Smooth muscle cell (in vitro differentiated cells): ENCODE data around the gene SDHA. TPM values are rescaled to one million over a fixed set of nuclear protein-coding genes. Genes with fewer than 3 reads are reported as not detected.
A peak's percentile ranks its signal among the peaks of the same experiment; 100 is the strongest.
"Not testable (repeated sequence)": the region's sequence is repeated elsewhere in the genome, so short reads cannot be mapped to it uniquely, and the experiment has no call there.

Experiments
- DNase-seq: peaks from one replicate; lab custom pipeline; 2025; ENCODE audit not compliant: unreplicated experiment; lab: John Stamatoyannopoulos, UW
- H2AFZ ChIP-seq: fragments of 200-600 bp; sonication (generic); 2 replicates; pipeline ENCODE4 v1.6.0; 2016; ENCODE audit warnings: antibody characterized with exemption, low read depth, mild to moderate bottlenecking
- H3F3A ChIP-seq: fragments of 200-600 bp; sonication (generic); 2 replicates; pipeline ENCODE4 v1.6.0; 2017; ENCODE audit warnings: antibody characterized with exemption, low read depth
- H3K27ac ChIP-seq: fragments of 200-600 bp; sonication (generic); 2 replicates; pipeline ENCODE4 v1.5.1; 2016; ENCODE audit warnings: low read depth, mild to moderate bottlenecking
- H3K27me3 ChIP-seq: fragments of 200-600 bp; sonication (generic); 2 replicates; pipeline ENCODE4 v1.6.1; 2016; ENCODE audit warnings: low read depth, mild to moderate bottlenecking
- H3K36me3 ChIP-seq: fragments of 200-600 bp; sonication (generic); 2 replicates; pipeline ENCODE4 v1.5.1; 2016; ENCODE audit warnings: low read depth
- H3K4me1 ChIP-seq: fragments of 200-600 bp; sonication (generic); 2 replicates; pipeline ENCODE4 v1.5.1; 2016; ENCODE audit warnings: low read depth
- H3K4me2 ChIP-seq: fragments of 200-600 bp; sonication (generic); 2 replicates; pipeline ENCODE4 v1.6.0; 2016; ENCODE audit warnings: mild to moderate bottlenecking
- H3K4me3 ChIP-seq: fragments of 200-600 bp; sonication (generic); 2 replicates; pipeline ENCODE4 v1.5.1; 2016; ENCODE audit warnings: mild to moderate bottlenecking
- H3K79me2 ChIP-seq: fragments of 200-600 bp; sonication (generic); 2 replicates; pipeline ENCODE4 v1.6.0; 2016; ENCODE audit warnings: low read depth, mild to moderate bottlenecking
- H3K9ac ChIP-seq: fragments of 200-600 bp; sonication (generic); 2 replicates; pipeline ENCODE4 v1.6.0; 2016; ENCODE audit warnings: low read depth
- H3K9me3 ChIP-seq: fragments of 200-600 bp; sonication (generic); replicated peaks from 2 replicates; pipeline ENCODE4 v1.5.1; 2016; ENCODE audit warnings: low read depth
- H4K20me1 ChIP-seq: fragments of 200-600 bp; sonication (generic); 2 replicates; pipeline ENCODE4 v1.6.0; 2016; ENCODE audit warnings: low read depth
- CTCF ChIP-seq: fragments of 200-600 bp; sonication (generic); IDR thresholded peaks from 2 replicates; pipeline ENCODE4 v1.5.1; 2017; ENCODE audit warnings: borderline replicate concordance, mild to moderate bottlenecking, antibody characterized with exemption; ENCODE audit not compliant: insufficient read depth, poor library complexity, severe bottlenecking
- WGBS: methylation state at CpG from one replicate; pipeline ENCODE4 v1.1.7; 2016; ENCODE audit warnings: low lambda C conversion rate; 5-methylcytosine and 5-hydroxymethylcytosine counted together
- polyA plus RNA-seq: library from polyadenylated mRNA; unstranded; fragments of >200 nt; fragmentation: Nextera tagmentation; extraction: Ambion mirVana; gene quantifications from 2 replicates; pipeline ENCODE4 v1.2.1, GENCODE V29; 2016
- total RNA-seq: library from RNA; depleted of rRNA; stranded (reverse); fragments of >200 nt; gene quantifications from 2 replicates; pipeline ENCODE4 v1.2.3, GENCODE V29; 2014

Gene SDHA
- total and polyA plus RNA-seq, 2 experiments from 2014 or later = 59.7 to 130 TPM

- not testable (repeated sequence) for H3K9me3 ChIP-seq, DNase-seq, H2AFZ ChIP-seq, H3K9ac ChIP-seq, H3K27ac ChIP-seq, H3K4me3 ChIP-seq, H3K4me2 ChIP-seq, H3K27me3 ChIP-seq, H3F3A ChIP-seq, H3K36me3 ChIP-seq, H3K4me1 ChIP-seq
- Histone ChIP-seq H3K79me2 (peaks cover 20% of the 10 kb centered on the region), H4K20me1 (peaks cover 86% of the 10 kb centered on the region)
- WGBS = 98% methylated on average over 17 of the region's 17 CpGs
Observed at GRCh38 chr5:294788-295187, 76.7 kb downstream of the SDHA start.

- not testable (repeated sequence) for H3K27ac ChIP-seq, DNase-seq, H3K27me3 ChIP-seq, H2AFZ ChIP-seq, H3K4me3 ChIP-seq, H3K4me1 ChIP-seq, H3K9ac ChIP-seq, H3K36me3 ChIP-seq, H3K9me3 ChIP-seq, H3K4me2 ChIP-seq, H3F3A ChIP-seq
- WGBS = 94% methylated on average over 10 of the region's 10 CpGs
- Histone ChIP-seq H3K79me2 (peaks cover 18% of the 10 kb centered on the region), H4K20me1 (peaks cover 88% of the 10 kb centered on the region)
Observed at GRCh38 chr5:296207-296606, 78.1 kb downstream of the SDHA start.

- not testable (repeated sequence) for H3K27me3 ChIP-seq, H3K9me3 ChIP-seq, H3K36me3 ChIP-seq, H3K9ac ChIP-seq, DNase-seq, H3K4me3 ChIP-seq, H2AFZ ChIP-seq, H3F3A ChIP-seq, H3K4me1 ChIP-seq, H3K27ac ChIP-seq
- peaks cover 17% of the 10 kb centered on the region for H3K79me2 ChIP-seq
- peaks cover 88% of the 10 kb centered on the region for H4K20me1 ChIP-seq
- WGBS = 36% methylated on average over 16 of the region's 16 CpGs
- peak overlapping the region; percentile 47 for H3K4me2 ChIP-seq
Observed at GRCh38 chr5:296954-297353, 78.8 kb downstream of the SDHA start.

- WGBS = 79% methylated on average over 6 of the region's 6 CpGs
- Histone ChIP-seq H3K4me2 (peak overlapping the region; percentile 47), H4K20me1 (peaks cover 88% of the 10 kb centered on the region)
Observed at GRCh38 chr5:297448-297847, 79.3 kb downstream of the SDHA start.

GRCh38 chr5:297991-298736 lies 80.0 kb downstream of the SDHA start:
- not testable (repeated sequence) for H3K4me3 ChIP-seq, H3K4me1 ChIP-seq, H3K9ac ChIP-seq, H3K79me2 ChIP-seq, H2AFZ ChIP-seq, H3K27ac ChIP-seq, H3K27me3 ChIP-seq, H3F3A ChIP-seq, DNase-seq, H3K36me3 ChIP-seq, H3K9me3 ChIP-seq
- 89% methylated on average over 10 of the region's 14 CpGs for whole genome bisulfite sequencing
- peaks cover 88% of the 10 kb centered on the region for H4K20me1 ChIP-seq
- H3K4me2 ChIP-seq = peak overlapping the region; percentile 47

More at GRCh38 chr5:297448-297847, 79.3 kb downstream of the SDHA start:
- not testable (repeated sequence) for H3K27me3 ChIP-seq, DNase-seq, H2AFZ ChIP-seq, H3F3A ChIP-seq, H3K9ac ChIP-seq, H3K27ac ChIP-seq, H3K36me3 ChIP-seq, H3K9me3 ChIP-seq, H3K4me3 ChIP-seq, H3K4me1 ChIP-seq
- peaks cover 12% of the 10 kb centered on the region for H3K79me2 ChIP-seq

- Histone ChIP-seq H3F3A (no peaks in the 10 kb centered on the region), H3K4me3 (no peak overlapping the region), H2AFZ (no peak overlapping the region), H3K4me1 (no peaks in the 10 kb centered on the region), H3K27ac (no peak overlapping the region), H3K4me2 (no peak overlapping the region), H3K36me3 (no peaks in the 10 kb centered on the region), H3K9me3 (no peaks in the 10 kb centered on the region), H3K9ac (no peak overlapping the region), H3K79me2 (peaks cover 6% of the 10 kb centered on the region), H4K20me1 (peaks cover 94% of the 10 kb centered on the region), H3K27me3 (no peaks in the 10 kb centered on the region)
- no peak for TF ChIP-seq CTCF
- no peak for DNase-seq
- no CpG with 5 or more reads among the region's 2 CpGs for WGBS
Observed at GRCh38 chr5:298737-299125, 80.6 kb downstream of the SDHA start.

GRCh38 chr5:299921-300320 lies 81.8 kb downstream of the SDHA start:
- WGBS = 79% methylated on average over 5 of the region's 5 CpGs
- H3K9ac ChIP-seq, H3K4me3 ChIP-seq, H3K9me3 ChIP-seq, H3K36me3 ChIP-seq, H3F3A ChIP-seq, H3K27ac ChIP-seq, H3K79me2 ChIP-seq, DNase-seq, H3K4me2 ChIP-seq, H3K27me3 ChIP-seq, H3K4me1 ChIP-seq, H2AFZ ChIP-seq: not testable (repeated sequence)
- peaks cover 88% of the 10 kb centered on the region for H4K20me1 ChIP-seq
